Stimulated activated CD8-positive, alpha-beta memory T cell treated with anti-CD3 and anti-CD28 coated beads, Interleukin-4, amount 100 ng/mL, for 24 hours (primary cell): ENCODE data around the gene DACH1.
"Not testable (repeated sequence)": the region's sequence is repeated elsewhere in the genome, so short reads cannot be mapped to it uniquely, and the experiment has no call there.

Experiments
- DNase-seq: peaks from one replicate; pipeline ENCODE4 v3.0.0-alpha.2; 2020; ENCODE audit warnings: low read depth

The DACH1 gene

DNA sequence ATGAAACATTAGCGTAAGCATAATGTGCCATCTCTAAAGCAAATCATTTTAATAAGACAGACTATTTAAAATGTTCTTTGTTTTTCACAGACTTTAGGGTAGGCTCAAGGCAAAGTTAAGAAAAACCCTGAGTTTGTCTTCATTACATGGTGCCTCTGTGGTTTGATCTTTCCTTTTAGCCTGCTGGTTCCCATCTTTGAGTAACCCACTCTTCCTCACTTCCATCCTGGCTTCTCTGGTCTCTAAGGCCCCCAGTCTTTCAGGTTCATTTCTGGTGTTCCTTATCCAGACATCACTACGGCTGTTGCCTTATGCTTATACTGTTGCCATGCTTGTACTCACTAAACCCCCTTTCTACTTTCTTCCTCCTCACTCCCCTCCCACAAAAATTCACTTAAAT, 38.4 kb downstream of the DACH1 start:
- DNase-seq, result no peak

DNA sequence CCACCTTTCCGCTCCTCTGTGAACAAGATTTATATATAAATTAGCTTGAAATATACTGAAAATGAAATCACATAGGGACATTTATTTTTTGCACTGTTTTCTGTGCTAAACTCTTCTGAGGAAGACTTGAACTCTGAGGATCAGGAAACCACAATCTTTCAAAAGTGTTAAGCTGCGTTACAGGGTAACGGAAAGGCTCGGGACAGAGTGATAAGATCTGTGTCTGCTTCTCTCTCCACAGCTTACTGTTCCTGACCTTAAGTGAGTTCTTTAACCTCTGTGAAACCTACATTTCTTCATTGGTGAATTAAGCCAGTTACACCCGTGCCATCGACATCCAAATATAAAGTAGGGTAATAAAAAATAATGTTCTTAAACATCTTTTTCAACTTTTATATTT, 38.9 kb downstream of the DACH1 start:
- no peak for DNase-seq

DNA sequence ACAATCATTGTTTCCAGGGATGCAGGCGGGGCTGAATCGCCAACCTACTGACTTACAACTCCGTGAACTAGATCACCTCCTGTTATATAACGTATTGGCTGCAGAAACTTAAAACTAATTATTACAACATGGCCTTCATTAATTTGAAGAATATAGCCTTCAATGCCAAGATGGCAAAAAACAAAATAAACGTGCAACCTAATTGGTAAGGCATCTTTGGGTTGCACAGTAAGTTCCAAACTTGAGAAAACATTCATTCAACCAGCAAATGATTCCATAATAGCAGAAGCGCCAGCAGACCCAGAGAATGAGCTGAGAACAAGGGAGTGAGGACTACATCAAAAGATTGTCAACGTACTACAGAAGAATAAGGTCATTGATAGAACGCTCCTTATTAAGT, 39.8 kb downstream of the DACH1 start:
- no peak for DNase-seq

DNA sequence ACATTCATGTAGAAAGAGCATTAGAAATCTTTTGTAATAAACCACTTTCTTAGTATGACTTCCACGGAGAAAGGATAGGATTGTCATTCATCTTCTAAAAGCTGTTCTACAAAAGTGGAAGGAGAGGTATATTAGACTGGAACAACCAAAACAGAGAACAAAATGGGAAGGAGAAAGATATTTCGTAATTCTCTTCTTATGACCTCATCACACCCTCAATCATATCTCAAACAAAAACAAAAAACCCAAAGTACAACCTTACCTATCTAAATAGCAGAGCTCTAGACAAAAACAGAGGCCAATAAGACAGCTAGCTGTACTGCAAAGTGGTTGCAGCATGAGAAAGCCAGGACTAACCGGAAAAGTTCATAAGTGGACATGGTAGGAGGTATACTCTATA, 46.3 kb downstream of the DACH1 start:
- no peak for DNase-seq

DNA sequence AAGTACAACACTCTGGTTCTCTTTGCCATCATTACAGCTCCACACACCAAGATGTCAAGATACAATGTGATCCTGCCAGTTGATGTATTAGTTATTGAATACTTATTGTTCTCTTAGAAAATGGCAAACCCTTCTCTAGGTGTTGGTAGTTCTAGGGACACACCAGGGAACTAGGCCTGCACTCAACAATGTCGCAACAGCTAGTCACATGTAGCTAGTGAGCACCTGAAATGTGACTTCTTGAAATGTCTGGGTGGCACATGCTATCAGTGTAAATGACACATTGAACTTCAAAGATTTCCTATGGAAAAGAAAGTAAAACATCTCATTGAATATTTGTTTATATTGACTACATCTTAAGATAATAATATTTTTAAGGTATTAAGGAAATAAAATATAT, 49.7 kb downstream of the DACH1 start:
- no peak for DNase-seq

DNA sequence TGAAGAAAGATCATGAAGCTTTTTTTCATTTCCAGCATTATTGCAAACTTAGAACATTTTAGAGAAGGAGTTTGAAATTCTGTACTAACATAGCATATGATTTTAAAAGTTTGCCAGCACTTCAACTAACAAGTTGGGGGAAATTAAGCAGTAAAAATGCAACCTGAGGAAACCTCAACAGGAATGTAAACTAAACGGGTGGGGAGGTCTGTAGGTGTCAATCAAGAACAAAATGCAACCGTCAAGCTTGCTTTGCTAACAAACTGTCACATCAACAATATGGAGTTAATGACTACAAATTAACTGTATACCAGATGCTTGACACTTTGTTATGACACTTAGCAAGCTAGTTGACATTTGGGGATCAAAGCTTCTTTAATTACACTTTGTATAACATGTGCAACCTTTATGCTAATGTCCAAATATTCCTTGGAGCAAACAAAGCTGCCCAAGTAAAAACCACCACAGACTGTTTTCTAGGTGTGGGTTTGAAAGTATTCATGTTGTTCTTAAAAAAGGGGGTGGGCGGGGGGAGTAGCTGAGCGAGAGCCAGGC, 52.1 kb downstream of the DACH1 start:
- no peak for DNase-seq

DNA sequence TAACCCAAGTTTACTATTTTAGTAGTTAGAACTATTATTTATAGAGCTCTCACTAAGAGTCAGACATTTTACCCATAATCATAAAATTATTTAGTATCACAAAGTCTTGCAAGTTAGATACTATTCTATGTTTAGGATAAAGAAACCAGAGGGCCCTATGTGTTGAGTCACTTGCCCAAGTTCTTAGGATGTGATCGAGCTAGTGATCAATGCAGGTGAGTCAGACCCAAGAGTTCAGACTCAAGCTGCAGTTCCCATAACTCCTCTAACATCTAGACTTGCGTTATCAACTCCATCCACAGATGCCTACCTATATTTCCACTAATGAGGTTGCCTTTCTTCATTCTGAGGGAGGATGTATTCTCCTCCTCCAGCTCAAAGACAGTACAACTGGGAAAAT, 53.8 kb downstream of the DACH1 start:
- DNase-seq, result no peak

DNA sequence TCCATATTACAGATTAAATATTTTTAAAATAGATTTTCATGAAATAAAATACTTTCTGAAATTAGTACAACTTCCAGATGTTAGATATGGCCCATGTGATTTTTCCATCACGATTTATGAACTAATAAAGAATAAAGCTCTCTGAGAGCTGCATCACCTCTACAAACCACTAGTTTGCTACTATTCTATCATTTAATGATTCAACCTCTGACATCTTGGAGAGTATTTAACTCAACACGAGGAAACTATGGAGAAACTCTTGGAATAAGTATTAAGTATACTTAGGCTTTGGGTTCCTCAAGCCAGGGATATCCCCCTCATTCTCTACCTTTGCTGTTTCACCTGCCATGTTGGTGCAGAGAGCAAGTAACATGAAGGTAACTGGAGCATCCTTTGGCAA, 55.7 kb downstream of the DACH1 start:
- no peak for DNase-seq

DNA sequence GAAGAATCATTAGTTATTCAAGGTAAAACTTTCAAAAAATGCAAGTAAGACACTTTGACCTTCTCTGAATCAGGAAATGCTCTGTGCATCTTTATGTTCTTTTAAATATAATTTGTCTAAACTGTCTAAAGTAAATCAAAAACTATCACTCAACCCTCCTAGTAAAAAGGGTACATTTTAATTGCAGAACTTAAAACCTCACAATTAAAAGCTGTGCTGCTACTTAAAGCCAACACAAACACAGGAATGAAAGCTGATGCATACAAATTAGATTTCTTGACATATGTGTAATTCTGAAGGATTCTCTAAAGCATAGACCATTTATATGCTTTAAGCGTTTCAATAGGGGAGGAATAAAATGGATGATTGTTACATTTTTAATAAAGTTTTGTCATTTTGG, 58.3 kb downstream of the DACH1 start:
- DNase-seq, result no peak

DNA sequence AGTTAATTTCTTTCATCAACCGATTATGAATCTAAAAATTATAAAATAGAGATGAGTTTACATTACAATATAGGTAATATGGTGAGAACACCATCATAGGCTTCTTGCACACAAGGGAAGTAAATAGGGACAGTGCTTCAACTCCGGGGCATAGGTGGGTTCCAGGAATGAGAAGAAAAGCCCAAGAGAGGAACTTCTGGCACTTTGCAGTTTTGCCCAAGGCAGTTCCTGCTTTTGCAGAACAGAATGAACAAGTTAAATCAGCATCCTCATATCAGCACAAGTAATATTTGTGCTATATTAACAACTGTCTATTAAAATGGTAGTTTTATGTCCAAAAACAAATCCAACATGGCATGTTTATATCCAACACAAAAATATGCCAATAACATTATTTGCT, 60.1 kb downstream of the DACH1 start:
- no peak for DNase-seq

DNA sequence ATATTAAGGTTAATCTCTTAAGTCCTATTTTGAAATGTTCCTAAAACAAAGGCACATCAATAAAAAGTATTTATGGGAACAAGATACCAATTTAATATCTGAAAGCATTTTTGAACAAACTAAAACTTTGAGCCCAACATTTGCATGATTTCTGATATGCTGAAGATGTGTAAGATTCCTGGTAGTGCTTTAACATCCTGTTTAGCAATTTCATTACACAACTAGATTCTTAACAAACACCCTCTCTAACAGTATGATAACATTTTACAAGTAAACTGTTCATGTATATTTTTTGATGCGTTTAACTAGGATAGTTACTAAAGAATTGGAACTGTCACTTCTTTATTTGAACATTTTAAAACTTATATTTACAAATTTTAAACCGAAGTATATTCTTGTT, 63.9 kb downstream of the DACH1 start:
- no peak for DNase-seq

DNA sequence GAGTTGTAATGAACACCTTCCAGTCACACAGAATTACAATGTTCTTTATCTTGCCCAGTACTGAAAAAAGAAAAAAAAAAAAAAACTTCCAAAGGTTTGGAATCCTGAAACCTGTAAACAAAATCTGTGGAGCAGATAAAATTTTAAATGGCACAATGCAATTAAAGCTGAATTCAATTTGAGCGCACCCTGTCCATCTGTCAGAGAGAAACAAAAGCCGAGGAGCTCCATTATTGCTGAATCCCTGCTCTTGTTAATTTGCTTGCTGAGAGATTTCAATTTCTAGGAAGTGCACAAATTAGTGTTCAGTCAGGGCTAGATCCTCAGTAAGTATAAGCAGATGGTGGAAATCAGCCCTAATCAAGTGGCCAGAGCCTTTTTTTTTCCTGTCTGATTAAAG, 65.2 kb downstream of the DACH1 start:
- no peak for DNase-seq

DNA sequence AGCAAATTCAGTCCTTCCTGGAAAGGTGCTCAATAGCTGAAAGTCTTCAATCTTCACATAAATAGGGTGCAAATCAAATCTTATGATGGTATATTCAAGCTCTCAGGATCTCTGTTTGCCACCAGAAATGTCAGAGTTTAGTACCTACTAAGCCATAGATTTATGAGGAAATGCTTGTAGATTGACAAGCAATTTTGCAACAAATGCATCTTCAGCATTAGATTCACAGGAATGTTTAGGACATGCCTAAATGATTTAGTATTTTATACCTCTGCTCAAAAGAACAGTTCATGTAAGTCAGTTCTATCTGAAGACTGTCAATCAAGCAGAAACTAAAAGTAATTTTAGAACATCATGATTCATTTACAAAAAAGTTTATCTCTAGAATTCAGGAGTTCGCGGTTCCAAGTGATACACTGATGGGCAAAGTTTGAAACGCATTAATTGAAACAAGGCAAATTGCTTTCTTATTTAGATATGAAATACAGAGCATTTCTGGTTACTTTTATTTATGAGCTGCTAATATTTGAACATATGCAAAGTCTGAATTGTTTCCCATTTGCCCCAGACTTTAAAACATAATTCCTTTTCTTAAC, 65.7 kb downstream of the DACH1 start:
- no peak for DNase-seq

DNA sequence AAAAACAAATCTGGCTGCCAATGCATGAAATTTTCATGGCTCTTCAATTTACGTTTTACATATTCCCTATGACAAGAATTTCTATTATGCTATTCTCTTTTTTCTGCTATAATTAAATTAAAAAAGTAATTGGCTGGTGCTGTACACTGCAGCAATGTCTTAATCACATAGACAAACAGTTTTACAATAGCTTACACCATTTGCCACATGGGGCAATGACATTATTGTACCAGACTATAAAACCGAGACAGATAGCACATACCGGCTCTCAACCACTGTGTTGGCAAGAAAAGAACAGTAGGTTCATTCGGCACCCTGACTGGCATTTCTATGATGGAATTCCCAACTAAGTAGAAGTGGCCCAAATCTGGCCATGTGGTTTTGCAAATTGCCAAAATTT, 67.7 kb downstream of the DACH1 start:
- no peak for DNase-seq

DNA sequence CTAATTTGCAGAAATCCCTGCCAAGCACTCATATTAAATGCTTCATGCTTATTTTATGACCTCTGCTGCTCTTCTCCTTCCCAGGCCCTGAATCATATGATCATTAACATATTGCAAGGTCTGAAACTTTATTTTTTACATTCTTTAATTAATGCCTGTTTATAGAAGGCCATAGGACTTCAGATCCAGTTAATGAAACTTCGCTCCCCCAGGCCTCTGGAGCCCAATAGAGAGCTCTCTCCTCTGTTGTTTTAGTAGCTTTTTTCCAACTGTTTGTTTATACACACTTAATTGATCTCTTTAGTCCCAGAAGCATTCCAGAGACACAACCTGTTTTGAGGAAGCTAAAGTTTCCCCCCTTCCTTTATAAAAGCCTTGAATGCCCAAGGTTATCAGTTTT, 68.3 kb downstream of the DACH1 start:
- no peak for DNase-seq

DNA sequence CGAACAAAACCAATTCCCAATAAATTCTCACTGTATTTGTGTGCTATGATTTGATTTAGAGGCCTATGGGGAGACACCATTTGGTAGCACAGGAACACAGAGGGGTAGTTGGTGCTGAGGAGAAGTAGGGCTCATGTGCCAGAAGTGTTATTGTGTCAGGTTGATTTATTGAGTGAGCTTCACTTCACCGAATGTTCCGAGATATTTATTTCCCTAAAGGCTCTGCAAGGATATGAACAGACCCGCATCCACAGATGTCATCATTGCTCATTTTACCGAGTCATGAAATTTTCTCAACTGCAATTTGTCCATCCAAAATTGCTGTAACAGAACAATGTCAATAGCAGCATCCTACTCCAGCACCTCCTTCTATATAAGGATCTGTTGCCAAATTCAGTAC, 69.5 kb downstream of the DACH1 start:
- no peak for DNase-seq

DNA sequence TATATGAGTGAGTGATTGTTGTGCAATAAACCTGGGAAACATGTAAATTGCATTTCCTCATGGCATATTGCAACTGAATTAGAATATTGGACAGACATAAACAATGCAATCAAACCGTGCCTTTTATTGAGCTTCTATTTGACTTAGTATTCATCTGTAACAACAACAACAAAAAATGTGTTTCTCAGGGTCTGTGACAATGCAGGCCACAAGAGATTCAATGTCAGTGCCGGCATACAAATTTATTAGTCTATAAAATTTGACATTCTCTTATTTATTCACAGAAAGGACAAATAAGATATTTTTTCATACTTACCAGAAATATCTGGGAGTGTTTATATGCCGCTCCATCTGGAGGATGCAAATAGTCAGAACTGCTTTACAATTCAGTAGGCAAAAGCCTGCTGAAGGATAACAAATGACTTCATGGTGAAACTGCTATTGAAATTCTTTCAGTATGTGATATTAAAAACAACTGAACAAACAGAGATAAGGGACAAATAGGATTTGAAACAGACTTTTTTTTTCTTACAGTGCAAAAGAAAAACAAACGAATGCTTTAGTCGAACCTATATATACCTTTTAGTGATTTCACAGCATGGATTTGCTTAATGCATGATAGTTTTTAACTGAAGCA, 77.2 kb downstream of the DACH1 start:
- no peak for DNase-seq

DNA sequence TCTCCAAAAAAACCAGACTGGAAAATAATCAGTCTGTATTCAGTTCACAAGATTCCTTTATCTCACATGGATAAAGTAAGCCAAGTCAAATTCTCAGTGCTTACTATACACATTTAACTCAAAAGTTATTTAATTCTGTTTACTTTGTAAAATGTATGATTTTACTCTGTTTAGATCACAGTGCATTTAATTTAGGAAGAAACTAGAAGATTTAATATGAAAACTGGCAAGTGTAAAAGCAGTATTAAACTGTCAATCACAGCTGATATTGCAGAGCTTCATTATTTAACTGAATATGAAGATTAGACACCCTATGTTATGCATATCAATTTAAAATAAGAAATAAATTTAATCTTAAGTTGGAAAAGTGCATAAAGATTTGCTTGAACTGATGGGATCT, 78.0 kb downstream of the DACH1 start:
- no peak for DNase-seq

DNA sequence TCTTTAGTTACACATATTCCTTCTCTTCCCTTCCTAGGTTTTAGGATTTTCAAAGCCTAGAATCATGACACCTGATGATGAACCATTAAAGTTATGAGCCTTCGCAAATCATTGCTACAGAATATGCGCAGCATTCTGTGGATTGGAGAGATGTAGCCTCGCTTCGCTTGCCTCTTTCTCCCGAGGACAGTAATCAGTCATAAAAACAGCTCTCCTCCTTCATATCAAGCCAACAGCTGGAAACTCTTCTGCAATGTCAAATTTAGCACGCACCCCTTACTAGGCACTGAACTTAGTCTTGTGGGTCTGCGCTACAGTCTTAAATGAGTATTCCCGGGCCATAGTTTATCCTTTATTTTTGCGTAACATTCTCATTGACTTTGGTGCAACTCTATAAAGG, 79.6 kb downstream of the DACH1 start:
- no peak for DNase-seq

DNA sequence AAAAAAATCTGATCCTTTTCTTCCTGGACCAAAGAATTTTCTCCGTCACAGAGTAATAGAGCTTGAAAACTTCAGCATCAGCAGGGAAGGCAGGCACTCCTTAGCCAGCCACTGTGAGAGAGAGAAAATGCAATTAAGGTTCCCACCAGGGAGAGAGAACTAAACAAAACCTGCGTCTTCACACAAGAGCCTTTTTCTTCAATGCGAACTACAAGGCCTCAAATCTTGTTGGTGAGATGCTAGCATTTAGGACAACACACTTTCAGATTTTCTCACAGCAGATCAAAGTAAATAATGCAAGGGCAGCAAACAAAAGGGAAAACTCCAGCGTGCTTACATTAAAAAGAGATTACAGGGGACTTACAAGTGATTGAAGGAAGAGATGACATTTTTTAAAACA, 80.1 kb downstream of the DACH1 start:
- no peak for DNase-seq

DNA sequence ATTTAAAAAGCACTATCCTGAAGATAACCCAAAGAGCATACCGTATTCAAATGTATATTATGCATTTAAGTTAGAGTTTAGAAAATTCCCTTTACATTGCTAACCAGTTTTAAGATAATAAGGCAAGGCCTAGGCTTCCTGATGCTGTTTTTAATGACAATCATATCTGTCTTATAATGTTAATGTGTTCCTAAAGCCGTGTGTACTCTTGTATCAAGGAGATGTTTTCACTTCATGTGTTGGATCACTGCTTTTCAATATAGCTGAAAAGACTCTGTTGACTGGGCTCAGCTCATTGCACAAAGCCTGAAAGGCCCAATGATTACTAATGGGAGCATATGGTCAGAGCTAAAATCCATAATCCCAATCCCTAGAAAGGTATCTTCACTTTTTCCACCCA, 81.6 kb downstream of the DACH1 start:
- no peak for DNase-seq

DNA sequence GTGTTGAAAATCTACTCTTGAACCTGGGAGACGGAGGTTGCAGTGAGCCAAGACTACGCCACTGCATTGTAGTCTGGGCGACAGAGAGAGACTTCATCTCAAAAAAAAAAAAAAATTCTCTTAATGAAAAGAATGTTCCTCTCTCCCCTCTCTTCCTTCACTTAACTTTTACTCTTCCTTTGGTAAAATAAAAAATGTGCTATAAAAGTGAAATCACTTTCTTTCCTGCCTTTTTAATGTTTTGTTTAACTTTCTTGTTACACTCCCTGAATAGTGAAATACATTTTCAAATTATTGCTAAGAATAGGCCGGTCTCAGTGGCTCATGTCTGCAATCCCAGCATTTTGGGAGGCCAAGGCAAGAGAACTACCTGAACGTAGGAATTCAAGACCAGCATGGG, 86.5 kb downstream of the DACH1 start:
- no peak for DNase-seq

DNA sequence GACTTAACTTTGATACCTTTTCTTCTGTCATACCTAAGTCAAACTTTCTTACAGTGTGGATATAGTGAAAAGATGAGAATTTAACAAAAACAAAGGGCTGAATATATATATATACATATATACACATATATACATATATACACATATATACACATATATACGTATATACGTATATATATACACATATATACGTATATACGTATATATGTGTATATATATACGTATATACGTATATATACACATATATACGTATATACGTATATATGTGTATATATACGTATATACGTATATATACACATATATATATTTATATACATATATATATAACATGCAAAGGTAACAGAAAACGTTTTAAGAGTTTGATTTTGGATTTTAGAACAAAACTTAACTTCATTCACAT, 88.0 kb downstream of the DACH1 start:
- not testable (repeated sequence) for DNase-seq

DNA sequence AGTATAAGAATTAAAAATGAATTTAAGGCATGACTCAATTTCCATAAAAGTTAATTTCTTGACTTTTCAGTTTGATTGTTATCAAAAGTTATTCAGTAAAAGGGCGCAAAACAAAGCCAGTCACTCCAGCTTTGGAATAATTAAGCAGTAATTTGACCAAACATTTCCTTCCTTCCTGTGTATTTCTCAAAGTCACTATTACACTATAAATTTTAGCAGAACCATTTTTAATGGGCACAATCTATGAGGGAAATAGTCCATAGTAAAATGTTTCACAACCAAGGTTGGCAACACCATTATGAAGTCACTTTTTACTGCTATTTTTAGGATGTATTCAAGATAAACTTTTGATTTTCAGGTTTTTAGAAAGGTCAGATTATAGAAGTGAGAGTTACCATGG, 91.0 kb downstream of the DACH1 start:
- no peak for DNase-seq
